Ishikawa (cell line): ENCODE results near the gene PROZ.

ENCODE experiments used
- CEBPB ChIP-seq: IDR thresholded peaks from 2 replicates; pipeline ENCODE4 v1.6.1; 2012
- CREB1 ChIP-seq: IDR thresholded peaks from 2 replicates; pipeline ENCODE4 v1.6.1; 2012; ENCODE audit warnings: low read depth
- EGR1 ChIP-seq: IDR thresholded peaks from 2 replicates; pipeline ENCODE4 v1.6.1; 2012
- EP300 ChIP-seq: IDR thresholded peaks from 2 replicates; pipeline ENCODE4 v1.6.1; 2012; ENCODE audit warnings: borderline replicate concordance
- FOXM1 ChIP-seq: IDR thresholded peaks from 2 replicates; pipeline ENCODE4 v1.6.1; 2012; ENCODE audit warnings: low read depth, borderline replicate concordance
- MAX ChIP-seq: IDR thresholded peaks from 2 replicates; pipeline ENCODE4 v1.6.1; 2012
- NFIC ChIP-seq: IDR thresholded peaks from 2 replicates; pipeline ENCODE4 v1.6.1; 2012
- RAD21 ChIP-seq: IDR thresholded peaks from 2 replicates; pipeline ENCODE4 v1.6.1; 2012; ENCODE audit warnings: low read depth
- REST ChIP-seq: IDR thresholded peaks from 2 replicates; pipeline ENCODE4 v1.6.1; 2012; ENCODE audit warnings: low read depth, mild to moderate bottlenecking
- TAF1 ChIP-seq: IDR thresholded peaks from 2 replicates; pipeline ENCODE4 v1.6.1; 2012; ENCODE audit warnings: low read depth, mild to moderate bottlenecking
- TCF12 ChIP-seq: IDR thresholded peaks from 2 replicates; pipeline ENCODE4 v1.6.1; 2012; ENCODE audit warnings: low read depth
- TEAD4 ChIP-seq: IDR thresholded peaks from 2 replicates; pipeline ENCODE4 v1.6.1; 2012
- USF1 ChIP-seq: IDR thresholded peaks from 2 replicates; pipeline ENCODE4 v1.6.1; 2012
- YY1 ChIP-seq: IDR thresholded peaks from 2 replicates; pipeline ENCODE4 v1.6.1; 2012; ENCODE audit warnings: low read depth
- ZBTB7A ChIP-seq: IDR thresholded peaks from 2 replicates; pipeline ENCODE4 v1.6.1; 2012; ENCODE audit warnings: low read depth

PROZ gene

GRCh38 chr13:113123226-113124201, 34.9 kb upstream of the PROZ start:
- TF ChIP-seq RAD21 (peak; percentile 54), TCF12 (no peak)

GRCh38 chr13:113124211-113124970, 34.1 kb upstream of the PROZ start:
- TF ChIP-seq CEBPB (no peak), REST (no peak), NFIC (no peak), RAD21 (no peak), MAX (no peak)

GRCh38 chr13:113125506-113126264, 32.8 kb upstream of the PROZ start:
- no peak for TF ChIP-seq TEAD4
- TF ChIP-seq EP300, result no peak

- TF ChIP-seq YY1, result no peak
- no peak for TF ChIP-seq EGR1
- TF ChIP-seq TAF1, result no peak
- no peak for TF ChIP-seq EP300
- no peak for TF ChIP-seq CEBPB
- TF ChIP-seq TCF12, result no peak
- no peak for TF ChIP-seq MAX
- TF ChIP-seq CREB1, result no peak
- TF ChIP-seq RAD21, result no peak
- TF ChIP-seq USF1, result no peak
- TF ChIP-seq ZBTB7A, result no peak
- TF ChIP-seq NFIC, result no peak
- TF ChIP-seq FOXM1, result no peak
- no peak for TF ChIP-seq REST
- TF ChIP-seq TEAD4, result no peak
Observed at GRCh38 chr13:113126265-113127150, 31.9 kb upstream of the PROZ start.

GRCh38 chr13:113129480-113129879, 29.0 kb upstream of the PROZ start:
- TF ChIP-seq USF1 (no peak), FOXM1 (no peak)
